Activated naive CD4-positive, alpha-beta T cell treated with anti-CD3 and anti-CD28 coated beads, Interleukin-2, amount 50 U/mL, for 16 hours (primary cell): ENCODE data around the gene PELI2.

ENCODE experiments used
- DNase-seq: peaks from one replicate; pipeline ENCODE4 v3.0.0-alpha.2; 2020

The PELI2 gene

DNA sequence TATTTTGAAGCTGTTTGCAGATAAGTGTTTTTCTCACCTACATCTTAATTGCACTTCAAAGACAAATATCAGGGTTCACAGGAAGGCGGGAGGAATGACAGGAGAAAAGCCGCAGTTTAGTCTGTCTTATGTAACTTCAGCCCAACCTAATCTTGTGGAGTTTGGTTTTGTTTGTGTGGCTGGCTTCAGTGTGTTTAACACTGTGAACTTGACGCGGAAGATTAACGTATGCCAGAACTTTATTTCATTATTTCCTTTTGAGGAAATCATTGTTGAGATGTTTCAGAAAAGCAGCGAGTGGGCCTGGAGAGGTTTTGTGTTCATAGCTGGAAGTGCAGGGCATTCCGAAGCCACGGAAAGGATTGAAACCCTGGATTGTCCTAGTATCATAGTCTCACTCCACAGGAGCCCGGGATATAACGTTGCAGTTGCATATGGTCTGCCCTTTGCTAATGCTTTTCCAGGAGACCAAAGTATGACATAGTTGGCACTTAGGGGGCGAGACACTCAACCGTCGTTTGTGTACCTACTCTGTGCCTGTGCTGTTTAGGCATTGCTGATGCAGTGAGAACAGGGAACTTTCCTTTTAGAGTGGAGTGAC is 2.0 kb downstream of the PELI2 start:
- DNase-seq = no peak

DNA sequence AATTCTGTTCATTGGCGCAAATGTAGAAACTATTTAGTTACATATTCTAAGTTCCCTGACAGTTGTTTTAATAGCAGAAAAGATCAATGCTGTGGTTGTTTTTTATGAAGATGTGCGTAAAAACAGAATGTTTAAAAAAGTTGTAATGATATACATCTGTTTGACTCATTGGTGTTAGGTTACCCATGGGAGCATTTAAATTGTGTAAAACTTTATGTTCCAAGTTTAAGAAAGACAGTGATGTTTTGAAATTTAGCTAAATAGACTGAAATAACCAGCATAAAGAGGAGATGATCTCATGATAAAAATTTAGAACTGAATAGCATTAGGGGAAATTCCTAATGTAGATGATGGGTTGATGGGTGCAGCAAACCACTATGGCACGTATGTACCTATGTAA is 3.6 kb downstream of the PELI2 start:
- DNase-seq = no peak

GRCh38 chr14:56122301-56122700 is 4.1 kb downstream of the PELI2 start:
- no peak for DNase-seq

DNA sequence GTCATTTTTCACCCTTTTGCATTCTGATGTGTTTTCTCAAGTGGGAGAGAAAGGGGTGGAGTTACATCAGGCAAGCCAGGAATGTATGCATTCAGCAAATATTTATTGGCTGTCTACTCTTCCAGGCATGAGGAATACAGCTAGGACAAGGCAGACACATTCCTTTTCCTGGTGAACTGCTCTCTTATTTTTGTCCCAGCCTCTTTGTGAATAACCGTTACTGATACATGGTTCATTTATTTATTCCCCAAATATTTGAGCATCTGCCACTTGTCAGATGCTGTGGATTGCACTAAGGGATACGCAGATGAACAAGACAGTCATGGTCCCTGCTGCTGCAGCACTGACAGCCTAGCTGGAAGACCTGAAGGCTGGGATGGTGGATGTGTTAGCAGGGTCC is 6.1 kb downstream of the PELI2 start:
- no peak for DNase-seq

DNA sequence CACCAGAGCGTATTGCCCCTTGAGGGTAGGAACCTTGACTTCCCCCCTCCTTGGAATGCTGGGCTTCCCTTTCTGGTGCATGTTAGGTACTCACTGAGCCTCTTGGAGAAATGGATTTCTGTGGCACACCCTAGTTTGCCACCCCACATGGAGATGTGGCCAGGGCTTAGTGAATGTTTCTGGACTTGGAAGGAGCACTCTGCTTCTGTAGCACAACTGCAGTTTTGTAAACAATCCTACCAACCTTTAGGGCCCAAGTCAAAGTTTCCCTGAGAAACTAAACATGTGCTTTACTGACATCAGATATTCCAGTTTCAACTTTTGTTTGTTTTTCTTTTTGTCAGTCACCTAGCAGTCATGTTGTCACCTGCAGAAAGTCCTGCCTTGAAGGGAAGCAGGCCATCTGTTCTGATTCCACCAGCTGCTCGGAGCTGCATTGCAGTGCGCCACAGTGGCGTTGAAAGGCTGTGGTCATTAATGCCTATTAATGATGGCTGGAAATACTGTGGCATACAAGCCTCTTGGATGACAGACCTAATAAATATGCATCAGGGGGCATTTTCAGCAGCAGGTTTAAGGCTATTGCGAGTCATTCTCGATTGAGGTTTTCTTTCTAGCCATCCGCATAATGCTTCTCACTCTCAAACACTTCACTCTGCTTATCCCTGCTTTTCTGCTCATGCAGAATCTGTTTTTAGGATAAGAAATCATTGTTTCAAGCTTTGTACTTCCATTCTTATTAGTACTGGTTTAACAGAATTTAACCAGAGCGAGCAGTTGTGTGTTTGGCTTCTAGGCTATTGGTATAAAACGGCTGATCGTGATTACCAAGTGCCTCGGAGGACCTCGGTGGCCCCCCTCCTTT is 7.8 kb downstream of the PELI2 start:
- DNase-seq = no peak

DNA sequence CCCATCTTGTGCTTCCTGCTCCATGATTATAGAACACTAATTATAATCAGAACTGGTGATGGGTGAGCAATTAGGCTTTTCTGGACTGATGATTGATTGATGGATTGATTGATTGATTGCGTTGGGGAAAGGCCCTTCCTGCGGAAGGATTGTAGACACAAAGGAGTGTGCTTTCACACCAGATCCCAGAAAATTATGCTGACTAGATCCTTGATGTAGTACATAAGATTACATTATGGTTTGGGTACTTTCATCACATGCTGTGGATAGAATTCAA is 8.4 kb downstream of the PELI2 start:
- no peak for DNase-seq

GRCh38 chr14:56127156-56127555 is 8.9 kb downstream of the PELI2 start:
- no peak for DNase-seq

- no peak for DNase-seq
Observed at GRCh38 chr14:56129092-56129491, 10.9 kb downstream of the PELI2 start.

GRCh38 chr14:56129933-56130332 is 11.7 kb downstream of the PELI2 start:
- no peak for DNase-seq

DNA sequence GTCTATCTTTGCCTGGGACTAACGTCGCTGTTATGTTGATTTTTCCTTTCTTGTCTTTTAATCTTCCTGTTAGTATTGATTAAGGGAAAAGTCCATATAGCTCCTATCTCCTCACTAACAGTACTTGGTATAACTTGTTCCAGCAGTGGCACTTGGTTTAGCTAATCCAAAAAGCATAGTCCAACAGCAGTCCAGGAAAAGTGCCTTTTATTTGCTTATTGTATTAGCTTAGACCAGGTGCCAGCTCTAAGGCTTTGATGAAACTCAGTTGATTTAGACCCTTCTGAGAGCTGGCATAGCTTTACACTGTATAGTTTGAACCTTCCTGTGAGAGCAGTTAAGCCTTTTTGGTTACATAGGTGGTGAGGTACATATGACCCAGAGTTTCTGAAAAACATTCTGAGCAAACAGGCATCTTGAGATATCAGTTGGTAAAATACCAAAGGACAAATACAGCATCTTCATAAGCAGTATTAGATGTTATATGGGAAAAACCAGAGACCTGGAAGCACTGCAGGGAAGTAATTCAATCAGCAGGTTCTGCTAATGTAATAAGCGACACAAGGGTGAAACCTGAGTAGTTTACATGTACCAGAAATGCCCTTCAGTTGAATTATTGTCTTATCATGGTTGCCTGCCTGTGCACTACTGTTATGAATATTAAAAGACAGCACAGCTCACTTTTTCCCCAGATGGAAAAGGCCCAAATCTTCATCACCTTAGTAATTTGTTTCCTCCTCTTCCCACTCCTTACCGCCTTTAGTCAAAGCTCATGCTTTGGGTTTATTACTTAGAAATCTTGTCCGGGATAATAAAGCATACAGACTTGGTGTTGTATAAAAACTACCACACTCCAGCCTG is 13.0 kb downstream of the PELI2 start:
- no peak for DNase-seq

DNA sequence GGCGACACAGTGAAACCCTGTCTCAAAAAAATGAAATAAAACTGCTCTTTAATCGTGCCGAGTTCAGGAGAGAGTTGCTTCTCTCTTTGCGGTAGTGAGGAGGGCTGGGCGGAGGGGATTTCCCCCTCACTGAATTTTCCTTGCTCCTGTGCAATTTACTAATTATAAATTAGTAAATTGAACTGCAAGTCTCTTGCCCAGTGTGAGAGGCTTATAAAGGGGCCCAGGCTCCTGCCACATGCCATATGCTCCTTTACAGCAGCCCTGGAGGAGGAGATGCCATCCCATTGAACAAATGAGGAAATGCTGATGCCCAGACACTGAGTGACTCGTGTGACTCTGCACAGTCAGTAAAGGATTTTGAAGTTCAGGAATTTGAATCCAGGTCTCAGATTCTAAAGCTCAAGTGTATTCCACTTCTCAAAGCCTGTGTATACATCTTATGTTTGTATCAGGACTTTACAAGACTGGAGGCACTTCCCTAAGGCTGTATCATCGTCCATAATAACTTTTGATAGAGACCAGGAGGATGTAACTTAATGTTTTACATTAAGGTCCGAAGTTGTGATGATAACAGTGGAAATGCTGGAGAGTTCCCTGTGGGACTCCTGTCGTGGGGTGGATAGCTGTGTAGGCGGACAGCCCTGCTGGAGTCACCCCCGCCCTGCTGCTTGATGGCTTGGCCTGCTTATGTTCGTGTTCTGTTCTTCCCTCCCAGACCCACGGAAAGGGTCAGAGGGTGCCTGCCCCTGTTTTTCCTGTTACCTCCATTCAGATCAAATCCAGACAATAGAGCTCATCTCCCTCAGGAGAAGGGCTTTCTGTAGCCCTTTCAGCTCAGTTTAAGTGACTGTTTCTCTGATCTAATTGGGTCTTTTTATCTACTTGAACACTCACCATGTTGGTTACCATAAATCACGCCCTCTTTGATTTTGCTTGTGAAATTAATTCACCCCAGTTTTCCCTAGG is 13.9 kb downstream of the PELI2 start:
- no peak for DNase-seq

DNA sequence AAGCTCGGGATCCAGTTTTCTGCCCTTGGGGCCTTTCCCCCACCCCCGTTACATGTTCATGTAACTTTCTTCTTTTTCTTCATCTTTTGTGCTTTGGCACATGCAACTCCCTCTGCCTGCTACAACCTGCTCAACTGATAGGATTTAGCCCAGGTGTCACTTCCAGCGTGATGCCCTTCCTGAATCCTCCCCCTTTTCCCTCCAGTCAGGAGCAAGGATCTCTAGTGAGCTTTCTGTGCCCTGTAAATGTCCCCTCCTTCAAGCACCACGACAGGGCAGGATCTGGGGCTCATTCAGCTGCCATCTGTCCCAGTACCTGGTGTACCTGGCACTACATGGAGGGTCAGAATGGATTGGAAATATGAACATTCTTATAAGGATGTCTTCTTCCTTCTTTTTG is 15.3 kb downstream of the PELI2 start:
- DNase-seq = no peak

GRCh38 chr14:56135001-56135400 is 16.8 kb downstream of the PELI2 start:
- DNase-seq = no peak

GRCh38 chr14:56135668-56136067 is 17.5 kb downstream of the PELI2 start:
- no peak for DNase-seq

DNA sequence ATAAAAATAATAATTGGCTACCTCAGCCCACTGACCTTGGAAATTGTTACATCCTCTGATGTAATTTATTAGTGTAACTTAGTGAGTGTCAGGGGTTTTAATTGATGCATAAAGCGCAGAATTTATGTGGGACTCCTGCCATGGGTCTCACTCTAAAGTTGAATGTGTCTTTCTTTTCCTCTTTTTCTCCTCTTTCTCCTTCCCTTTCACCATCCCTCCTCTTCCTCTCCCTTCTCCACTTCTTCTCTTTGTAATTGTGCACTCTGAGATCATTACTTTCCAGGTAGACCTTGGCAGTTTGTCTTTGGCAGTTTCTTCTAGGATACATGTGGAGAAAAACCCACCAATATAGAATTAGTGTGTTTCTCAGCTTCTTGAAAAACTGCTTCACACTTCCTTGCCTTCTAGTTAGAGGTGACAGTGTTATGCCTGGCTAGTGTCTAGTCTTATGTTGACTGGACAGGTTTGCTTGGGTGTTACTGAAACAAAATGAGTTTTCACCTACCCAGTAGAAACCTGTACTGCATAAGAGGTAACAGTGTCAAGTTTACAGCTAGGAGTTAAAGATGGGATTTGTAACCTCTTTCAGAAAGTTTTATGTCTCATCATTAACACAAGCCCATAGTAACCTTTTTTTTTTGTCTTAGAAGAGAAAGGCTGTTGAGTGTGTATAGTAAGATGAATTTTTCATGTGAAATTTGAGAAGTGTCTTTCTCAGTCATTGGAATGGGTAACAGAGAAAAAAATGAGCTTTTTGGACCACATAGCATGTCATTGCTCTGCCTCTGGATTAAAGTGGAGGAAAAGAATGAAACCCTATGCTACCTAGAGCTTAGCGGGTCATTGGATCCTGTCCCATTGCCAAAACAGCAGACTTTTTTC is 18.6 kb downstream of the PELI2 start:
- DNase-seq = no peak

- DNase-seq = no peak
Observed at GRCh38 chr14:56137453-56137807, 19.2 kb downstream of the PELI2 start.

GRCh38 chr14:56137849-56138248 is 19.6 kb downstream of the PELI2 start:
- DNase-seq = no peak

DNA sequence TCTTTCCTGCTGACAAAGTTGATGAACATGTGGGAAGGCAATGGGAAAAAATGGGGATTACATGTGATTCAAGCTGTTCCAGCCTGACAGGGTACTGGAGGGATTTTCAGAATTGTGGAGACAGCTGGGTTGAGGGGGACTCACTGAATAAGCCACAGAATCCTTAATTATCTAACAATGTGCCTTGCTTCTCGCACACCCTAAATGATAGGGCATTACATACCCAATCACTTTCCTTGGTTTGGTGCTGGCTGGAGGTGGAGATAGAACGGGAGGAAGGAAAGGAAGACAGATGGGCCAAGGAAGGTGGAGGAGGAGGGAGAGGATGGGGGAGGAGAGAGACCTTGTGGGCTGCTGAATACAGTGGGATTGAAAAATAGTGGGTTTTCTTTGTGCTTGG is 20.7 kb downstream of the PELI2 start:
- DNase-seq = no peak

DNA sequence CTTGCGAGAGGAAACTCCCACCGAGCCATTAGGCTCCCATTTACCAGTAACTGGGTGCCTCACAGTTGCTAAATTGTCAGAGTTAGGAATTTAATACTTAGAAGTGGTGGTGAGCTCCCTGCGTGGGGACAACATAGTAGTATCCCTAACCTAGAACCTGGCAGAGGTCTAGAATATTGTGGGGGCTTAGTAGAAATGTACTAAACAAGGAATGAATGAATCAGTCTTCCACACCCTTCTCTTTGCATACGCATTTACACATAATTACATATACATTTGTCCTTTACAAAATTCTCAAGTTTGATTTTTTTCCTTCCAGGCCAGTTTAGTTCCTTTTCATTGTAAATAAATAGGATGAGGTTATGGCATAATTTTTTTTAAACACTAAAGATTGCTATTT is 24.1 kb downstream of the PELI2 start:
- no peak for DNase-seq

DNA sequence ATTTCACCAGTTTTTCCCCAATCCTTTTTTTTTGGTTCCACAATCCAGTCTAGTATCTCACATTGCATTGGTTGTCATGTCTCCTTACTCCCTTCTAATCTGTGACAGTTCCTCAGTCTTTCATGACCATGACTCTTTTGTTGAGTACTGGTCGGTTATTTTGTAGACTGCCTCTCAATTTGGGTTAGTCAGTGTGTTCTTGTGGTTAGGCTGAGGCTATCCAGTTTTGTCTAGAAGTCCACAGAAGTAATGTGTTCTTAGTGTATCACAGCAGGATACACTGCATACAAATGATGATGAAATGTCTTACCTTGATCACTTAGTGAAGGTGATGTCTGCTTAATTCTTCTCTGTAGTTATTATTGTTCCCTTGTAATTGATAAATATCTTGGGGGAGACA is 24.8 kb downstream of the PELI2 start:
- no peak for DNase-seq

DNA sequence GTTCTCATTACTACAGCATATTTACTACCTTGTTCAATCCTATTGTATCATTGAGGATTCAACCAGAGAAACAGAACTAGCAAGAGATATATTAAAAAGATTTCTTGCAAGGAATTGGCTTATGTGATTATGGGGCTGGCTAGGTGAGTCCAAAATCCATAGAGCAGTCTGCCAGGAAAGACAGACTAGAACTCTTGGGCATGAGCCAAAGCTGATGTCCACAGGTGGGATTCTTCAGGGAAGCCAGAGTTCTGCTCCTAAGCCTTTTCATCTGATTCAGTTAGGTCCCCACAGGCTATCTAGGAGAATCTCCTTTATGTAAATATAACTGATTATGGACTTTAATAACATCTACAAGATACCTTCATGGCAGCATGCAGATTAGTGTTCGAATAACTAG is 26.0 kb downstream of the PELI2 start:
- DNase-seq = no peak
